Esophagus squamous epithelium (tissue), 4 donors: Measurements from ENCODE around the gene RPS6KC1.

Experiments
- POLR2A ChIP-seq, 4 donors: fragments of 450-650 bp; IDR thresholded peaks; one replicate each; pipeline ENCODE4 v1.6.1; 2017; ENCODE audit warnings: antibody characterized with exemption in 4 of 4, mild to moderate bottlenecking in 4 of 4, moderate library complexity in 3 of 4
- TF ChIP-seq, protein P1 (sequence below), 6 experiments: fragments of 450-650 bp in 4 of 6; fragments of 200-600 bp in 2 of 6; sonication (generic) in 2 of 6; IDR thresholded peaks; one replicate each; pipeline ENCODE4 v1.5.1; 2016 to 2019; ENCODE audit warnings: antibody characterized with exemption in 6 of 6, mild to moderate bottlenecking in 4 of 6, moderate library complexity in 4 of 6

DNA sequence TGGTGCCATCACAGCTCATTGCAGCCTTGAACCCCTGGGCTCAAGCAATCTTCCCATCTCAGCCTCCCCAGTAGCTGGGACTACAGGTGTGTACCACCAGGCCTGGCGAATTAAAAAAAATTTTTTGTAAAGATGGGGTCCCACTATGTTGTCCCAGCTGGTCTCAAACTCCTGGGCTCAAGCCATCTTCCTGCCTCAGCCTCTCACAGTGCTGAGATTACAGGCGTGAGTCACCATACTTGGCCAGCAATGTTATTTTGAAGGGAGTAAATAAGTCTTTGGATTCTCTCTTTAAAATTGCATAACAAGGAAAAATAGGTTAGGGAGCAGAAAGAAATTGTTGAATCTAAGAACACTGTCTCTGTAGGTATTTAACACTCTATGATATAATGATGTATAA is 111.3 kb downstream of the RPS6KC1 start:
- TF ChIP-seq, protein P1, sequence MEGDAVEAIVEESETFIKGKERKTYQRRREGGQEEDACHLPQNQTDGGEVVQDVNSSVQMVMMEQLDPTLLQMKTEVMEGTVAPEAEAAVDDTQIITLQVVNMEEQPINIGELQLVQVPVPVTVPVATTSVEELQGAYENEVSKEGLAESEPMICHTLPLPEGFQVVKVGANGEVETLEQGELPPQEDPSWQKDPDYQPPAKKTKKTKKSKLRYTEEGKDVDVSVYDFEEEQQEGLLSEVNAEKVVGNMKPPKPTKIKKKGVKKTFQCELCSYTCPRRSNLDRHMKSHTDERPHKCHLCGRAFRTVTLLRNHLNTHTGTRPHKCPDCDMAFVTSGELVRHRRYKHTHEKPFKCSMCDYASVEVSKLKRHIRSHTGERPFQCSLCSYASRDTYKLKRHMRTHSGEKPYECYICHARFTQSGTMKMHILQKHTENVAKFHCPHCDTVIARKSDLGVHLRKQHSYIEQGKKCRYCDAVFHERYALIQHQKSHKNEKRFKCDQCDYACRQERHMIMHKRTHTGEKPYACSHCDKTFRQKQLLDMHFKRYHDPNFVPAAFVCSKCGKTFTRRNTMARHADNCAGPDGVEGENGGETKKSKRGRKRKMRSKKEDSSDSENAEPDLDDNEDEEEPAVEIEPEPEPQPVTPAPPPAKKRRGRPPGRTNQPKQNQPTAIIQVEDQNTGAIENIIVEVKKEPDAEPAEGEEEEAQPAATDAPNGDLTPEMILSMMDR (IDR thresholded peaks at IDR 0.05), result no peak
- TF ChIP-seq POLR2A (IDR thresholded peaks at IDR 0.05), result no peak
